Trophoblast cell (in vitro differentiated cells and primary cell): ENCODE results near the gene FRMD4A.
A peak's percentile ranks its signal among the peaks of the same experiment; 100 is the strongest.
"Not testable (repeated sequence)": the region's sequence is repeated elsewhere in the genome, so short reads cannot be mapped to it uniquely, and the experiment has no call there.

Experiments
- DNase-seq, 2 donors: peaks; one replicate each; pipeline ENCODE4 v3.0.0-alpha.2; 2016
- H2AFZ ChIP-seq: 2 replicates; pipeline ENCODE4 v1.6.1; 2013; ENCODE audit warnings: low read length, moderate library complexity, mild to moderate bottlenecking; ENCODE audit not compliant: insufficient read depth, poor library complexity
- H2AK5ac ChIP-seq: 2 replicates; pipeline ENCODE4 v1.6.1; 2013; ENCODE audit warnings: mild to moderate bottlenecking, low read length
- H2BK120ac ChIP-seq: 2 replicates; pipeline ENCODE4 v1.6.1; 2013; ENCODE audit warnings: low read length, mild to moderate bottlenecking, moderate library complexity; ENCODE audit not compliant: insufficient read depth, poor library complexity
- H2BK12ac ChIP-seq: 2 replicates; pipeline ENCODE4 v1.6.1; 2013; ENCODE audit warnings: mild to moderate bottlenecking, low read length, moderate library complexity
- H2BK5ac ChIP-seq: 2 replicates; pipeline ENCODE4 v1.6.1; 2013; ENCODE audit warnings: low read length, low read depth, moderate library complexity, mild to moderate bottlenecking; ENCODE audit not compliant: poor library complexity
- H3K14ac ChIP-seq: 2 replicates; pipeline ENCODE4 v1.6.1; 2013; ENCODE audit warnings: mild to moderate bottlenecking, low read length
- H3K18ac ChIP-seq: 2 replicates; pipeline ENCODE4 v1.6.1; 2013; ENCODE audit warnings: mild to moderate bottlenecking, low read length
- H3K23ac ChIP-seq: 2 replicates; pipeline ENCODE4 v1.6.1; 2013; ENCODE audit warnings: low read length
- H3K27ac ChIP-seq: 2 replicates; pipeline ENCODE4 v1.5.1; 2013; ENCODE audit warnings: low read depth, mild to moderate bottlenecking, inconsistent platforms, low read length, moderate library complexity
- H3K27me3 ChIP-seq: 2 replicates; pipeline ENCODE4 v1.6.1; 2013; ENCODE audit warnings: inconsistent platforms, mild to moderate bottlenecking, low read length, moderate library complexity; ENCODE audit not compliant: insufficient read depth
- H3K36me3 ChIP-seq, 2 experiments: 1 replicate in 1 of 2; 2 replicates in 1 of 2; pipeline ENCODE4 v1.6.1; 2013; ENCODE audit warnings: low read length in 2 of 2, mild to moderate bottlenecking in 2 of 2, moderate library complexity in 1 of 2; ENCODE audit not compliant: insufficient read depth in 2 of 2, control insufficient read depth in 1 of 2
- H3K4ac ChIP-seq: 2 replicates; pipeline ENCODE4 v1.6.1; 2013; ENCODE audit warnings: low read depth, mild to moderate bottlenecking, low read length, moderate library complexity
- H3K4me1 ChIP-seq, 2 experiments: 1 replicate in 1 of 2; 2 replicates in 1 of 2; pipeline ENCODE4 v1.6.1; 2013; ENCODE audit warnings: low read length in 2 of 2, mild to moderate bottlenecking in 2 of 2, moderate library complexity in 1 of 2; ENCODE audit not compliant: insufficient read depth in 2 of 2, control insufficient read depth in 1 of 2
- H3K4me2 ChIP-seq: 2 replicates; pipeline ENCODE4 v1.6.1; 2013; ENCODE audit warnings: inconsistent platforms, mild to moderate bottlenecking, low read length, moderate library complexity
- H3K4me3 ChIP-seq: 2 replicates; pipeline ENCODE4 v1.5.1; 2013; ENCODE audit warnings: mild to moderate bottlenecking, low read depth, low read length, inconsistent platforms
- H3K79me1 ChIP-seq: one replicate; pipeline ENCODE4 v1.6.1; 2013; ENCODE audit warnings: low read length
- H3K79me2 ChIP-seq: 2 replicates; pipeline ENCODE4 v1.6.1; 2013; ENCODE audit warnings: low read length, mild to moderate bottlenecking; ENCODE audit not compliant: control insufficient read depth, insufficient read depth, poor library complexity
- H3K9ac ChIP-seq: 2 replicates; pipeline ENCODE4 v1.6.1; 2013; ENCODE audit warnings: mild to moderate bottlenecking, low read length
- H3K9me3 ChIP-seq: 2 replicates; pipeline ENCODE4 v1.6.1; 2013; ENCODE audit warnings: low read depth, mild to moderate bottlenecking, control low read depth, inconsistent platforms, low read length; ENCODE audit not compliant: insufficient read depth
- H4K12ac ChIP-seq: 2 replicates; pipeline ENCODE4 v1.6.1; 2013; ENCODE audit warnings: low read depth, mild to moderate bottlenecking, low read length, moderate library complexity
- H4K8ac ChIP-seq: 2 replicates; pipeline ENCODE4 v1.6.1; 2013; ENCODE audit warnings: low read depth, mild to moderate bottlenecking, low read length, moderate library complexity
- H4K91ac ChIP-seq: one replicate; pipeline ENCODE4 v1.6.1; 2013; ENCODE audit warnings: low read depth, mild to moderate bottlenecking, low read length, moderate library complexity
- WGBS: extraction: QIAGEN DNeasy Blood & Tissue Kit; methylation state at CpG from one replicate; pipeline ENCODE4 v1.1.7; 2013; ENCODE audit warnings: missing lambda C conversion rate; ENCODE audit not compliant: insufficient read length, insufficient coverage; ENCODE audit errors: extremely low coverage; 5-methylcytosine and 5-hydroxymethylcytosine counted together

The FRMD4A gene

DNA sequence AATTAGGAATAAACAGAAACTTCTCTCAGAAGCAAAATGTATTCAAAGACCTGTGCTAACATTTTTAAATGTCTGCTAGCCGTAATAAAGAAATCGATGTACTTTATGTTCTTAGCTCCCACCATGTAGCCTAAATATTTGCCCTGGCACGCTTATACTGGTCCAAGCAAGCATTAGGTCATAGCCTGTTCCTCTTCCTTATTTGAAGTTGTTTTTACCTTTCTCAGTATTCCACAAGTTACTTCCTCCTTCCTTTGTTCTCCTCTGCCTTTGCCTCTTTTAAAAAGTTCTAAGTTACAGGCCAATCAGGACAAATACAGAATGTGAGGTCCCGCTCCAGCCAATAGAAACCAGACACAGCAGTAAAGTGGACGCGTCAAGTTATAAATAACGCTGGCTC, 288.7 kb downstream of the FRMD4A start:
- not testable (repeated sequence) for H3K79me2 ChIP-seq, H2AK5ac ChIP-seq, H4K8ac ChIP-seq, H3K4me1 ChIP-seq, H3K27me3 ChIP-seq, H3K14ac ChIP-seq, H3K9ac ChIP-seq, H3K4ac ChIP-seq, H3K23ac ChIP-seq, H3K4me2 ChIP-seq, H2BK5ac ChIP-seq, H3K79me1 ChIP-seq, H3K9me3 ChIP-seq, H2BK12ac ChIP-seq, H3K27ac ChIP-seq, H2AFZ ChIP-seq, H2BK120ac ChIP-seq, H3K4me3 ChIP-seq, H4K91ac ChIP-seq, H3K18ac ChIP-seq, DNase-seq, H3K36me3 ChIP-seq, H4K12ac ChIP-seq
- WGBS = no CpG with 5 or more reads among the region's 7 CpGs

DNA sequence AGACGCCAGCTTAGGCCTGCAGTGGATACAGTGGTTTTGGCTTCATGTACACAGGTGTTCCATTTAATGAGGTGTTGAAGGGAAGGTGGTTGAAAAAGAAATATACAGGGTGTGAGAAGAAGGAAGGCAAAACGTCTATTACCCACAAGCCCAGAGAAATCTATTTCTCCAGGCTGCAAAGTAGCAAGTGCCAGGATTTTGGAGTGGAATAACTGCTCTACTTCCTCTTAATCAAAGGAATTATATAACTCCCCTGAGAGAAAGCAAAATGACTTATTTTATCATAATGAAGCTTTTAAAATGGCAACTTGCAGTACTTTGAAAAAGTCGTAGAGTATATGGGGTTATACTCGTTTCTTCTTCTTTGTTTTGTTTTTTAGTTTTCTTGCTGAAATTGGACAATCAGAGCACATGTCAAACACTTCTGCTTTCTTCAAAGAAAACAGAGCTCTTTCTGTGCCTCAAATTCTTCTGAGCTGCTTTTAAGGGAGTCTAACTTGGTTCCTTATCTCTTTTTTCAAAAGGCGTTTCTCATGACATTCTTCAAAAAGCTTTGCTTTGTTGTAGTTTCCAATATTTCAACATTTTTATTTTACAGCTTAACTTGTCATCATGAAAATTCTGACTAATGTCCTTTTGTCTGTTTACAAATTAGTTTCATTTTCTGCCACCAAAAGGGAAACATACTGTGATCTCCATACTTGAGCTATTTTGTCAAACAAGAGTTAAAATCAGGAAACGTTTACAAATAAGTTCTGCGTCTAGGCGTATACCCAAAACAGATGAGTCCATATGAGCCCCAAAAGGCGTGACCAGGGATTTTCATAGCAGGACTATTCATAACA, 289.7 kb downstream of the FRMD4A start:
- no CpG with 5 or more reads among the region's 9 CpGs for WGBS
- H3K9ac ChIP-seq = no peak overlapping the region
- H3K79me1 ChIP-seq = no peaks in the 10 kb centered on the region
- H3K9me3 ChIP-seq = no peaks in the 10 kb centered on the region
- H3K4me2 ChIP-seq = no peak overlapping the region
- no peak overlapping the region for H4K8ac ChIP-seq
- no peak overlapping the region for H3K4me3 ChIP-seq
- no peak overlapping the region for H2BK120ac ChIP-seq
- no peak overlapping the region for H2AK5ac ChIP-seq
- H3K79me2 ChIP-seq = no peaks in the 10 kb centered on the region
- no peak overlapping the region for H2BK12ac ChIP-seq
- peak in 1 of 2 donors; percentile 49 for DNase-seq
- H4K12ac ChIP-seq = no peak overlapping the region
- no peak overlapping the region for H2BK5ac ChIP-seq
- no peak overlapping the region for H3K4ac ChIP-seq
- peak overlapping the region; percentile 15 for H3K27ac ChIP-seq
- no peaks in the 10 kb centered on the region for H3K27me3 ChIP-seq
- H4K91ac ChIP-seq = no peak overlapping the region
- no peak overlapping the region for H3K14ac ChIP-seq
- no peak overlapping the region for H3K23ac ChIP-seq
- H3K4me1 ChIP-seq = peaks cover 3 to 4% of the 10 kb centered on the region in 2 experiments
- H3K18ac ChIP-seq = no peak overlapping the region
- H3K36me3 ChIP-seq = no peaks in the 10 kb centered on the region
- no peak overlapping the region for H2AFZ ChIP-seq

DNA sequence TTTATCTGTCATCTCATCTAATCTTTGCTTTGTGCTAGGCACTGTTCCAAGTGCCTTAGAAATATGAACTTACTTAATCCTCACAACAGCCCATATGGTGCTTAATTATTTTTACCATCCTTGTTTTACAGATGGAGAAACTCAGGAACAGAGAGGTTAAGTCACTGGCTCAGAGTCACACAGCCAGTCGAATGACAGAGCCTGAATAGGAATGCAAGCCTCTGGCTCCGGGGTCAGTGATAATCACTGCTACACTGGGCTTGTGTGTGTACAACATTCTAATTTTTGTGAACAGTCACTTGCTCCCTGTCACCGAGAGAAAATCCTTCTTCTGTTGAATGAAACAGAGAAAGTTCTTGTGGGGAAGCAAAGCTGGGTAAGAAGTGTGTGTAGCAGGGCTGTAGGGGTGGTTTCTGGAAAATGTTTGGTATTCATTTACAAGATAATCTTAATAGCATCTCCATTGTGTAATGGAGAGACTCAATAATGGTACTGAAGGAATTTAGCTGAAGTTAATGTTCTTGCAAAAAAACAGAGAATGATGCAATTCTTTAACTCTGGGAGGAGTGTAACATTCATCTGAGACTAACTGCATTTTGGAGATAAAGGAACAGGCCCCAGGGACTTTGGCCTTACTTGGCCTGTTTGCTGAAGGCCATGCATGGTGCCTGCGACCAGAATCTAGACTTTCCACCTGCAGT, 290.6 kb downstream of the FRMD4A start:
- Histone ChIP-seq H3K18ac (no peak overlapping the region), H3K4me3 (no peak overlapping the region), H3K9me3 (no peaks in the 10 kb centered on the region), H3K36me3 (no peaks in the 10 kb centered on the region), H2BK12ac (no peak overlapping the region), H4K8ac (no peak overlapping the region), H3K23ac (no peak overlapping the region), H3K79me2 (no peaks in the 10 kb centered on the region), H2AFZ (no peak overlapping the region), H3K14ac (no peak overlapping the region), H2BK120ac (no peak overlapping the region), H2AK5ac (no peak overlapping the region), H4K12ac (no peak overlapping the region), H2BK5ac (no peak overlapping the region), H3K4ac (no peak overlapping the region), H3K27ac (peak overlapping the region; percentile 57), H4K91ac (no peak overlapping the region), H3K27me3 (no peaks in the 10 kb centered on the region), H3K9ac (no peak overlapping the region), H3K79me1 (no peaks in the 10 kb centered on the region), H3K4me2 (peak overlapping the region; percentile 32), H3K4me1 (peaks cover 3 to 4% of the 10 kb centered on the region in 2 experiments)
- WGBS = no CpG with 5 or more reads among the region's 4 CpGs
- DNase-seq = peak; percentile 73 to 96

DNA sequence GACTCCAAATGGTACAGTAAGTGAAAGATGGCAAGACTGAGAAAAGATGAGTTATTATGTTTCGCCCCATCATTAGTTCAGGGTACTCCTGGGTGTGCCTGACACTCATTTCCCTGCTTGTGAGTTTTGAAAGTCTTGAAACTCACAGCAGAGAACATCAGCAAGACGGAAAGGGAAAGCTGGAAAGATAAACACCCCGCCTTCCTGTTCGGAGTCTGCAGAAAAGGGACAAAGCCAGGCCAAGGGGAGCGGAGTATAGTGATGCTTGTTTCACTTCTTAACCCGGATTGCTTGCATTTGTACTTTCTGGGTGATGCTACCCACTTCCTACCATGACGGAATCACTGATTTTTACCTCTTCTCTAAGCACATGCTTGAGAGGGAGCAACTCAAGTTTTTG, 294.5 kb downstream of the FRMD4A start:
- no peak overlapping the region for H4K91ac ChIP-seq
- no peak overlapping the region for H3K9ac ChIP-seq
- H3K9me3 ChIP-seq = no peaks in the 10 kb centered on the region
- H3K79me1 ChIP-seq = no peaks in the 10 kb centered on the region
- H3K79me2 ChIP-seq = no peaks in the 10 kb centered on the region
- H3K18ac ChIP-seq = no peak overlapping the region
- no CpG with 5 or more reads among the region's 7 CpGs for whole genome bisulfite sequencing
- H3K4me1 ChIP-seq = peaks cover 3 to 4% of the 10 kb centered on the region in 2 experiments
- no peak overlapping the region for H3K4me2 ChIP-seq
- no peak for DNase-seq
- no peak overlapping the region for H4K8ac ChIP-seq
- H3K4me3 ChIP-seq = no peak overlapping the region
- no peak overlapping the region for H2BK120ac ChIP-seq
- H3K36me3 ChIP-seq = no peaks in the 10 kb centered on the region
- no peak overlapping the region for H3K23ac ChIP-seq
- no peak overlapping the region for H3K14ac ChIP-seq
- no peak overlapping the region for H4K12ac ChIP-seq
- H2AFZ ChIP-seq = no peak overlapping the region
- no peak overlapping the region for H3K27ac ChIP-seq
- no peak overlapping the region for H3K4ac ChIP-seq
- no peak overlapping the region for H2BK5ac ChIP-seq
- no peak overlapping the region for H2AK5ac ChIP-seq
- no peak overlapping the region for H2BK12ac ChIP-seq
- no peaks in the 10 kb centered on the region for H3K27me3 ChIP-seq
